SK-N-SH treated with all-trans-retinoic acid at 6 μM for 48 hours (cell line): ENCODE measurements around the gene ZNF2.

ENCODE experiments used
- RARB ChIP-seq: fragments of 250-450 bp; sonication (Bioruptor Pico); IDR thresholded peaks from 2 replicates; pipeline ENCODE4 v1.8.0; 2021; ENCODE audit warnings: mild to moderate bottlenecking, moderate library complexity
- TCF4 ChIP-seq: fragments of 250-450 bp; sonication (Bioruptor Pico); IDR thresholded peaks from 2 replicates; pipeline ENCODE4 v1.8.0; 2021; ENCODE audit warnings: mild to moderate bottlenecking, moderate library complexity, borderline replicate concordance
- ZNF8 ChIP-seq: fragments of 450-650 bp; formaldehyde crosslinking; IDR thresholded peaks from 2 replicates; pipeline ENCODE4 v1.5.0; 2020; ENCODE audit warnings: mild to moderate bottlenecking, moderate library complexity

GRCh38 chr2:95185197-95185596 is 19.6 kb downstream of the ZNF2 start:
- TF ChIP-seq RARB (CRISPR knock-in tag) (no peak), TCF4 (CRISPR knock-in tag) (no peak), ZNF8 (no peak)
